ELF-1 (cell line): ENCODE data around the gene ZNF48.
A peak's percentile ranks its signal among the peaks of the same experiment; 100 is the strongest.

Source experiments
- DNase-seq: peaks from one replicate; pipeline ENCODE4 v3.0.0-alpha.2; 2016; ENCODE audit warnings: low read depth, low spot score

Gene ZNF48

DNA sequence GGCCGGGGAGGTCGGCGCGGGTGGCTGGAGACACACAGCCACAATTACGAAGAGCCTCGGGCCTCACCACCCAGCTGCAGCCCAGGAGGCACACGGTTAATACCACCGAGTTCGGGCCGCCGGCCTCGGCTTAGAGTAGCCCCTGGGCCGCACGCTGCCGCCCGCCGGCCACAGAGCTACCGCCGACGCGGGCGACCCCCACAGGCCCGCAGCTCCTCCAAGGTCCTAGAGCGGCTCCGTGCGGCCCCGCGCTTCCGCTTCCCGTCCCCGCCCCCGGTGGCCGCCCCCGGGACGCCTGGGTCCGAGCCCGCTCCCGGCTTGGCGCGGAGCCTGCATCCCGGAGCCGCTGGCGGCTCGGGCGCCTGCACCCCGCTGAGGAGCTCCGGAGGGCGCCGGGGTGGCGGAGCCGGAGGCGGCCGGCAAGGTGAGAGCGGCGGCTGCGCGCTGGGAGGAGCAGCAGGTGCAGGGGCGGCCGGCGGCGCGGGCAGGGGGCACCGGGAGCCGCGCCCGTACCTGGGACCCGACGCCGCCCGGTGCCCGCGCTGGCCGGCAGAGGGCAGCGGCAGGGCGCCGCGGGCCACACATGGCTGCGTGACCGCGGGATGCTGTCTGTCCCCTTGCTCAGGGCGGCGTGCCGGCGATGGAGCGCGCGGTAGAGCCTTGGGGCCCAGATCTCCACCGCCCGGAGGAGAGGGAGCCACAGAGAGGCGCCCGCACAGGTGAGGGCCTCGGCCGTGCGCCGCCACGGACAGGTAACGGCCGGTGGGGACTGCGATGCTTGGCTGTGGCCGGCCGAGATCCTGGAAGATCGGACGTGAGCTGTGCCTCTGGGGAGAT is at the start of gene ZNF48:
Gene ZNF48, plus strand, starts transcription at position 266 of the 837 bp plus-strand sequence. Its CDS starts 375 bp downstream, at position 641.
- peak; percentile 91 for DNase-seq

DNA sequence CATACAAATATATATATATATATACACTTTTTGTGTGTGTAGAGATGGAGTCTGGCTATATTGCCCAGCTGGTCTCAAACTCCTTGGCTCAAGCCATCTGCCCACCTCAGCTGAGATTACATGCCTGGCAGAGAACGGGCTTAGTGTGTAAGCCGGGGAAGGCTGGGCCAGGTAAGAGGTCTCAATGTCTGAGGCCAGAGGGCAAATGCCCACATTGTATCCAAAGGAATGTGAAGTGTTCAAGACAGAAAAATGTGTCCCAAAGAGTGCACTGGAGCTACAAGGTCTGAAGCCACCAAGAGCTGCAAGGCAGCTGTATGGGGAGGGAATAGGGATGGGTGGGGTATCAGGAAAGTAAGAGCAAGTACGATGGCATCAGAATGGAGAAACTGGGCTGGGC is 48.9 kb upstream of the ZNF48 start:
- DNase-seq: no peak

DNA sequence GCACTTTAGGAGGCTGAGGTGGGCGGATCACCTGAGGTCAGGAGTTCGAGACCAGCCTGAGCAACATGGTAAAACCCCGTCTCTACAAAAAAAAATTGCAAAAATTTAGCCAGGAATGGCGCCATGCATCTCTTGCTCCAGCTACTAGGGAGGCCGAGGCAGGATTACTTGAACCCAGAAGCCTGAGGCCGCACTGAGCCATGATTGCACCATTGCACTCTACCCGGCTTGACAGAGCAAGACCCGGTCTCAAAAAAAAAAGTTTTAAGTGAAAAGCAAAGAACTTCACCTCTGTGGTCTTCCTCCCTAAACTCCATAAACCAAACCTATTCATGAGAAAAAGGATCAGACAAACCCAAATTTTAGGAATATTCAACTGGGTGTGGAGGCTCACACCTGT is 47.1 kb upstream of the ZNF48 start:
- DNase-seq: no peak

DNA sequence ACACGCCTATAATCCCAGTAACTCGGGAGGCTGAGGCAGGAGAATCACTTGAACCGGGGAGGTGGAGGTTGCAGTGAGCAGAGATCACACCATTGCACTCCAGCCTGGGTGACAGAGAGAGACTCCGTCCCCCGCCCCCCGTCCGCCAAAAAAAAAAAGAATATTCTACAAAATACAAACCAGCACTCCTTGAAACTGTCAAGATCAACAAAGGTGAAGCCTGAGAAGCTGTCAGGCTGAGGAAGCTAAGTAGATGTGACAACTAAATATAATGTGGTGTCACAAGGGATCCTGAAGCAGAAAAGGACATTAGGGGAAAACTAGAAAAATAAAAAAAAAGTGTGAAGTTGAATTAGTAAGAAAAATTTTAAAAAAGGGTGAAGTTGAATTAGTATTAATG is 46.3 kb upstream of the ZNF48 start:
- DNase-seq: no peak

DNA sequence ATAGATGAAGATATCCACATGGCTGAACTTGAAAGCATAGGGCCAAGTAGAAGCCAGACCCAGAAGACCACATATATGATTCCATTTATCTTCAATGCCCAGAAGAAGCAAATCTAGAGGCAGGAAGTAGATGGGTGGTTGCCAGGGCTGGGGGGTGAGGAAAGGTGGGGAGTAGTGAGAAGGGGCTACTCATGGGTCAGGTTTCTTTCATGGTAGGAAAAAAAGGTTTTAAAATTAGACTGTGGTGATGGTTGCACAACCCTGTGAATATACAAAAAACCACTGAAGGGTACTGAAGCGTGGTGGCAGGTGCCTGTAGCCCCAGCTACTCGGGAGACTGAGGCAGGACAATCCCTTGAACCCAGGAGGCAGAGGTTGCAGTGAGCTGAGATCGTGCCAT is 45.5 kb upstream of the ZNF48 start:
- DNase-seq: no peak

DNA sequence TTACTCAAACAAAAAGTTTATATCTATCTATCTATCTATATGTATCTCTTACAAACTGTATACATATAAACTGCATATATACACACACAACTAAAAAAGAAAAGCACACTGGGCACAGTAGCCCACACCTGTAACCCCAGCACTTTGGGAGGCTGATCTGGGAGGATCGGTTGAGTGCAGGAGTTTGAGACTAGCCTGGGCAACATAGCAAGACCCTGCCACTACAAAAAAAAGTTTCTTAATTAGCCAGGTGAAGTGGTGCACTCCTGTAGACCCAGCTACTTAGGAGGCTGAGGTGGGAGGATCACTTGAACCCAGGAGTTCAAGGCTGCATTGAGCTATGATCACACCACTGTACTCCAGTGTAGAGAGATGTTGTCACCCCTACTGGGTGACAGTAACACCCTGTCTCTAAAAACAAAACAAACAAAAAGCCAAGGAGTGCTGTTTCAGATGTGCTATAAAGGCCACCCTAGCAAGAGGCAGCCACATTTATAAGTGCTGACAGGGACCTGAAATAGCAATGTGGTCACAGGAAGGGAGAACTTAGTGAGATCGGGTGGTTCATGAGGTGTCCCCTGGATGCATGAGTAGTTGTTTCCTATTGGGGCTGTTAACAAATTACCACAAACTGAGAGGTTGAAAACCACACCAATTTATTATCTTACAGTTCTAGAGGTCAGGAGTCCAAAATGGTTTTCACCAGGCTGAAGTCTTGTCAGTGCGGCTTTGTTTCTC is 44.9 kb upstream of the ZNF48 start:
- no peak for DNase-seq

DNA sequence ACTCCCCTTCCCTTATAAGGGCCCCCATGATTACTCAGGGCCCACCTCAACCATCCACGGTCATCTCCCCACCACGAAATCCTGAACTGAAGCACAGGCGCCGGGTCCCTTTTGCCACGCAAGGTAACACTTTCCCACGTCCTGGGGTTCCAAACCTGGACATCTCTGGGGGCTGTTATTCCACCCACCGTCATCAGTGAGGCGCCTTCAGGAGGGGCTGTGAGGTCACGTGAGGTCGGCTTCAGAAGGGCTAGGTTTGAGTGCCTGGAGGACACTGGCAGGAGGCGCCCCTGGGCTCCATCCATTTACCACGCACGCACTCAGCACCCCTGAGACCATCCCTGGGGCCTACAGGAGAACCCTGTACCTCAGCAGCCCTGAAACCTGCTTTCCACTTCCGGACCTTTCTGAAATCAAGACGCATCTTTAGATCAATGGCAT is 44.2 kb upstream of the ZNF48 start:
- no peak for DNase-seq

DNA sequence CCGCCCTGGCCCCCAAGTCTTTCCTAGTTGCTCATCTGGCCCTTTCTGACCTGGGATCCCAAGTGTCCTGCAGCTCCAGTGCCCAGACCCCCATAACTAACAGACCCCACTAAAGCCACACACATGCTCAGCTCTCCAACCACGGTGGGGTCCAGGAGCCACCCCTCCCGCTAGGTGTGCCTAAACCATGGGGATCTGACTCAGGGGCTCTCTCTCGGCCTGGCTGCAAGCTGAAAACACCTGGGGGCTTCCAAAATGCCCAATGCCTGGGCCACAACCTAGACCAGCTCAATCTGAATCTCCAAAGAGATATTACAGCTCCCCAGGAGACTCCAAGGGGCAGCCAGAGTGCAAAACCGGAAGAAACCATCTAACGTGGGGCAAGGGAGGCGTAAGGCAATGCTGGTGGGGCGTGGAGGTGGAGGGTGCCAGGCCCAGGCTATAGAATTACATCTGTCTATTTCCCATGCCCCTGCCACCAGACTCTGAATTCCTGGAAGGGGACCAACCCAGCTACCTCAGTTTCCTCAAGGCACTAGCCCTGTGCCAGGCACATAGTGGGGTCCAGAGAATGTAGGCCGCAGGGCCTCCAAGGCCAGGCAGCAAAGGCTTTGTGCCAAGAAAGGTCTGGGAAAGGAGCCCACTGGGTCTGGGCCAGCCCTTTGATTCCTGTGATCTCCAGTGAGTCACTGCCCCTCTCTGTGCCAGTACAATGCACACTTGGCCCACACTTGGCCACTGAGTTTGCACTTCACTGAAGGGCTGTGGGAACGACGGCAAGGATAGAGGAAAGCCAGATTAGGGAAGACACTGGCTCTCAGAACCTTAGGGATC is 43.4 kb upstream of the ZNF48 start:
- no peak for DNase-seq

DNA sequence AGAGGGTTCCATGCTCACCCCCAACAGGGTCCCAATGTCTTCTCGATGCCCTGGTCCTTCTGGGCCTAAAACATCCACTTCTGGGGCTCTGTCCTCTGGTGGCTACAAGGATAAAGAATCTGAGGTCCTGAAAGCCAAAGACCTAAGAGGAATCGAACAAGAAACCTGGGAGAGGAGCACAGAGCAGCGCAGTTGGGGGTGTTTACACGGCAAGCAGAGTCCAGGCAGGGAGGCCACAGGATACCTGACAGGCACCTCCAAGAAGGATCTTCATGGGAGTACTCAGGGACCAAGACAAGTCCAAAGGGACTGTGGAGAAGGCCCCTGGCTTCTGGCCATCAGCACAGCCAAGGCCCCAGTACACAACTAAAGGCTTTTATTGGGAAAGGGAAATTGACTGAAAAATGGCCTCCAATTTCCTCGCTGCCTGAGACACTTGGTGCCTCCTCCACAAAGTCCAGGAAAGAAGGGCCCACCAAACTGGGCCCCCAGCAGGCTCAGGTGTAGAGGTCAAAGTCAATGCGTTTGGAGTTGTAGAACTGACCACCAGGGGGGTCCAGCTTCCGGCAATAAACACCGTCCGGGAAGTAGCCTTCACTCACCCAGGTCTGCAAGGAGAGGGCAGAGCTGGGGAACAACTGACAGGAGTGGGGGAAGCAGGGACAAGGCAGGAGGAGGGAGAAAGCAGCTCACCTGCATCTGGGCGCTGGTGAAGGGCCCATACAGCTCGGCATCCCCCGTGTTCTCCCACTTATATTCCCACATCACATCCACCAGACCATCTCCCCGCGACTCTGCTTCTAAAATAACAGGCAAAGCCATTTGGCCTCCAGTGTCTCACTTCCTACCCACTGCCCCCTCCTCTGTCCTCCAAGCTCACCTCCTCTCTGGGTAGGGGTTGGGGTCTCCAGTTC is 42.5 kb upstream of the ZNF48 start:
- DNase-seq: no peak

DNA sequence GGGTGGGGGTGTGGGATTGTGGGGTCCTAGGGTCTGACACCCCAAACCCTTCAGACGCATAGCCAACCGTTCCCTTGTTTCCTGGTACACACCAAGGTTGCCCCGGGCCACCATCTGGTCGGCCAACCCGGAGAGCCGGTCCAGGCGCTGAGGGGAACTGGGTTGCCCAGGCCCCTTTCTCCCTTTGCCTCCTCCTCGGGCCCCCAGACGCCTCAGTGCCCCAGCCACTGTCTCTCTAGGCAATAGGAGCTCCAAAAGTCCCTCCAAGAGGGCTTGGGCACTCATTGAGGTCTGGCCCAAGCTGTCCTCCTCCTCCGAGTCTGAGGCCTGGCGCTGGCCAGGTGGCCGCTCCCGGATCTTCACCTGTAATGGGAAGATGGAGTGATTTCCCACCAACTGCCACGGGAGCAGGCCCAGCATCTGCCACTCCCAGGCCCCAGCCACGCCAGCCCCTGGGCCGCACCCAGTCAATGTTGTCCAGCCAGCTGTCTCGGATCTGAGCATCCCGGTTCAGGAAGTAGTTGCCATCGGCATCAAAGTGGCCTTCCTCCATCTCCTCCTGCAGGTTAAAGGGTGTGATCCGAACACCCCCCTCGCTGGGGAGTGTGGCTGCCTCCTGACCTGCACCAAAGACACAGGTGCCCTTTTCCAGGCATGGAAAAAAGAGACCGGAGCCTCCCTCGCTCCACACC is 41.6 kb upstream of the ZNF48 start:
- no peak for DNase-seq

DNA sequence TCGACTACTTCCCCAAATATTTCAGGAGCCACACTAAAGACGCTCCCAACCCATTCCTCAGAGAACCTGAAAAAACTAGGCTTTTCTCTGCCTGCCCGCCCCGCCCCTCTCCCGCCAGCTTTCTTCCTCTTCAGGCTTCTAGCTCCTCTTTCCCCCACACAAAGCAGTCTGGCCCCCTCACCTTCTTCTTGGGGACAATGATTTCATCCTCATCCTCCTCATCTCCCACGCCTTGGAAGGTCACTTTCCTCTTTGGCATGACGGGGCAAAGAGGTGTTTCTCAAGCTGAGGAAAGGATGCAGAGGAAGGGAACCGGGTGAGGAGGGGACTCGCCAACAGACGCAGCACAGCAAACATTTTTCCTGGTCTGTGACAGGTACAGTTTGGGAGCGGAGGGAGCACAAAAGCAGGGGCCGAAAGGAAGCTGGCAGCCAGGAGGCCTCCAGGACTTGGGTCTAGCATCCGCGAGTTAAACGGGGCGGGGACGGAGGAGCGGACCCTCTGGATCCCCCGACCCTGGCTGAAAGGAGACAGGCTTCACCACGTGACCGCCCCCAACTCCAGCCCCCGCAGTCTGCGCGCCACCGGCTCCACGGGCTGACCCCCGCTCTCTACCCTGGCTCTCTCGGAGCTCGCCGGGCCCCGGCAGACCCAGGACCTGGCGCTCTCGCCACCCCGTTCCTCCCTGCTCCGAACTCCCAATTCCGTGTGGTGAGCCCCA is 40.6 kb upstream of the ZNF48 start:
- no peak for DNase-seq

DNA sequence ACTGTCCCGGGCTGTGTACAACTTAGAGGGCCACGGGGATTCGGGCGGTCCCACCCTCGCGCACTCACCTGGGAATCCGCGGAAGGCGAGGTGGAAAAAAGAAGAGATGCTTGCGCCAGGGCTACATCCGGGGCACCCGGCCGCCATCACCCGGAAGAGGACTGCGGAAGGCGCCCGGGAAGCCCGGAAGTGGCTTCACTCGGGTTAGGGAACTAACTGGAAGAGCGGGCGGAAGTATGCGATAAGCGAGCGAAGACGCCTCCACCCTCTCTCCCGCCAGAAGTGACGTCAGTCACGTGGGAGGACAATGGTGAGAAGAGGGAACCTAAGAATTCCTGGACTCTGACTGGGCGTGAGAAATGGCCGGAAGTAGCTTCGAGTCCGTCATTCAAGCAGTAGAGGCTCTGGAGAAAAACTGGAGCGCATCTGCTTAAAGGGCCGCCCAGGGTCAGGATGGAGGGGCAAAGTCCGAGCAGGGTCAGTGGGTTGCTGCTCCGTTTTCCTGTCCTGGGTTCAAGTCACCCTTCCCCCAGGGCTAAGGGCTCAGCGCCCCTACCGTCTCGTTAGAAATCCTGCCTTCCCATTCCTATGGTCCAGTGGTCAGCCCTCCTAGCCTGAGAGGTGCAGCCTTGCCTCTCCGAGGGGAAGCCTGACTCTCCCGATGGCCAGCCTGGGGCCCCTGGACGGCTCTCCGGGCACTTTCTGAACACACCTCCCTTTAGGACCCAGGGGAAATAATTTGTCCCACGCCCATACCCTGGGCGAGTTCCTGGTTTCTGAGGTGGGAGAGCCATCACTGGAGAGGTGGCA is 39.9 kb upstream of the ZNF48 start, which contains the start of gene CD2BP2:
Gene CD2BP2, minus strand, starts transcription at position 165 of the 810 bp plus-strand sequence. CDS start 627 bp downstream, outside the sequence.
- DNase-seq: peak; percentile 99

DNA sequence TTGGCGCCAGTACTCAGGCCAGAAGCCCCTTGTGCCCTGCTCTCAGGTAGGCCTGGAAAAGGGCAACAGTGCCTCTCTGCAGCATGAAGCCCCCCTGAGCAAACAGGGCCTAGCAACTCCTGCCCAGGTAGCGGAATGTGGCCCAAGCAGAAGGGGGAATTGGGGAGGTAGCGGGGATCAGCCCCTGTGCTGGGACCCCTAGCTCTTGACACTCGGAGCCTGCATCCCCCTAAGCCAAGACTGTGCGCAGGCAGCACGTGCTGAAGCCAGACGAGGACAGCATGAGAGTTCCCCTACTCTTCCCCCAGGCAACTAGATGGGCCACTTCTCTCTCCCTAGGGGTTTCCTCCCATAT is 39.3 kb upstream of the ZNF48 start:
- no peak for DNase-seq

DNA sequence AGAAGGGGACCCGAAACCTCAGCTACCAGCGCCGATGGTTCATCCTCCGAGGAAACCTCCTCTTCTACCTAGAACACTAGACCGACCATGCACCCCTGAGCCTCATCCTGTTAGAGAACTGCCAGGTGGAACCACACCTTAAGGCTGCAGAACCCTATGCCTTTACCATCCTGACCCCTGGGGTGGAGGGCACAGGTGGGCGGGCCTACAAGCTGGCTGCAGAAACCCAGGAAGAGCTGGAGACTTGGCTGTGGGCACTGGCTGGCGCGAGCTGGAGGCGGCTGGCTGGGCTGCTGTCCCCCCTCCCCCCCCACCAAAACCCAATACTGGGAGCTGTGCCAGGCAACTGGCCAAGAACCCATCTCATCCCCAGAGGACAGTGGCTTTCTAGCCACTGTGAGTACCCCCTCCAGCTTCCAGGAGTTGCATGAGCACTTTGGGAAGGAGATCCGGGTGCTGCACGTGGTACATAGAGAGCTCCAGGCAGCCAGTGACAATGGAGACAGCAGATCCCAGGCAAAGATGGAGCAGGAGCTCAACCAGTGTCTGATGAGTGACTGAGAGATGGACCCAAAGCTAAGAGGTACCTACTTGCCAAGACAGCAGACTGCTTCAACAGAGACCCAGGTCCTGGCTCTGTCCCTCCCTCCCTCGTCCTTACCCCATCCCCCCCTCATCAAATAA is 38.7 kb upstream of the ZNF48 start:
- DNase-seq: no peak

DNA sequence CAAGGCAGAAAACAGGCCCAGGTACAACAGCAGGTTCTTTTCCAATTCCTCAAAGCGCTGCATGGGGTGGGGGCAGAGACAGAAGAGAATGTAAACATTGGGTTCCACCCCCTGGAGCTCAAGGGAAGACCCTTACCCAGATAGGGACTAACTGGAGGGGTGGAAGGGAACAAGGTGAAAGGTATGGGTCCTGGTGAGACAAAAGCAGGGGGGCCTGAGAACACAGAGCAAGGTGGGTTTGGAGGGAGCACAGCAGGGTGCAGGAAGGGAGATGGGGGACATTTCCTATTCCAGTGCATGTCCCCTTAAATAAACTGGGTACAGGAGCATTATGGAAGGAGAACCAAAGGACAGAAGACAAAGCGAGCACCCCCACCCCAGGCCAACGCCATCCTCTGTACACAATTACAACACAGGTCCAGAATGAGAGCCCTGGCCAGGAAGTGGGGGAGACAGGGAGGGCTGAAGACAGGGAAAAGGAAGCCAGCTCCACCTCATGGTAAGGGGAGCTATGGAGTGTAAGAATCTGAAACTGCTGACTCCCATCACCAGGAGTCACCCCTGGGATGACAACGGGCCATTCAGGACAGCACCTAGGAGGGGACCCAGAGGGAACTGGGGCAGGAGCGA is 38.0 kb upstream of the ZNF48 start:
- DNase-seq: no peak

DNA sequence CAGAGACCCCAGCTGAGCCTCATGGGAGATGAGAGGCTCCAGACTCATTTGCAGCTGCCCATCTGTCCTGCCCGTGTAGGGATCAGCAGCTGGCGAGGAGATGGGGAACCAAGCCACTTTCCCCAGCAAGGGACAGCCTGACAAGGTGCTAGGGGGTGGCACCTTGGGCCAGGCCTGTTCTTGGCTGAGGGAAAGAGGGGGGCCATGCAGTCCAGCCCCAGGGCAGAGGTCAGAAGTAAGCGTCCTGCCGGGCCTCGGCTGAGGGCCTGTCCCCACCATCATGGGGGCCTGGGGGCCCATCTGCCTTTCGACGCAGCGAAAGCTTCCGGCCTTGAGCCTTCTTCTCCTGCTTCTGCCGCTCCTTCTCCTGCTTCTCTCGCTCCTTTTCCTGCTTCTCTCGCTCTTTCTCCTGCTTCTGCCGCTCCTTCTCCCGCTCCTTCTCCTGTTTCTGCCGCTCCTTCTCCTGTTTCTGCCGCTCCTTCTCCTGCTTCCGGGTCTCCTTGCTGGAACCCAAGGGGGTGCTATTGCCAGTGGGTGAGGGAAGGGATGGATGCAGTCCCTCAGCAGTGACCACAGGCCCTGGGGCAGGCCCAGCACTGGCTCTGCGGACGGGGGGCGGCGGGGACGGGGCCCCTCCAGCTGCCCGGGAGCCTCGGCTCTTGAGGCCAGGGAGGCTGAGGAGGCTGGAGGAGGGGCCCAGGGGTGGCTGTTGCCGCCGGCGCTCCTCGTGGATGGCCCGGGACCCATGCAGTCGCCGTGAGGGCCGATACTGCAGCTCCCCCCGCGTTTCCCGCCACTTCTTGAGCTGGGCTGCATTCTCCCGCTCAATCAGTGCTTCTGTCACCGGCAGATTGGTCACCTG is 37.3 kb upstream of the ZNF48 start:
- DNase-seq: no peak

DNA sequence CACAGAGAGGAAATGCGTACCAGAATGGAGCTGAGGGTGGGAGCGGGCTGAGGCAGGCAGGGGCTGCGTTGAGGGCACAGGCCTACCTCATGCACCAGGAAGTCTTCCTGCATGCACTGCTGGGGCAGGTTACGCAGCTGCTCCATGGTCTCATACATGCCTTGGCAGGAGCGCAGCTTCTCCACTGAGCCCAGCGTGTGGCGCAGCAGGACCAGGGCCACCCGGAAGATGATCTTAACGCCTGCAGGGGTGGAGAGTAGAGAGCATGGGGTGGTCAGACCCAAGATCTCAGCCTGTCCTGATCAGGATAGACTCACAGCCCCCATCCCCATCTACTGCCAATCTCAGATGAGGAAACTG is 36.7 kb upstream of the ZNF48 start:
- no peak for DNase-seq
